GM12878 (cell line): Measurements from ENCODE around the gene UFSP2. TPM values are rescaled to one million over a fixed set of nuclear protein-coding genes. Genes with fewer than 3 reads are reported as not detected.

Experiments used
- ATAC-seq: fragments of 200-7000 bp; cut with Tn5 transposase; 3 replicates; pipeline ENCODE4 v1.9.1; 2020; ENCODE audit warnings: mild to moderate bottlenecking, moderate library complexity
- BruUV-seq: library from RNA; stranded (reverse); fragments of 400-500 nt; replicated peaks from 2 replicates; lab custom pipeline; 2021; lab: Mats Ljungman, UMichigan
- CTCF ChIA-PET: fragments of 300-600 bp; sonication (Branson Sonifier 250); formaldehyde crosslinking; extraction: SDS; loops from one replicate; lab custom pipeline; 2021; ENCODE audit warnings: inconsistent platforms; lab: Yijun Ruan, JAX
- POLR2A ChIA-PET: fragments of 350-600 bp; formaldehyde crosslinking; extraction: SDS; loops from one replicate; lab custom pipeline; 2021; ENCODE audit warnings: inconsistent platforms; lab: Charles Lee
- RAD21 ChIA-PET: fragments of 300-600 bp; sonication (Branson Sonifier 250); formaldehyde crosslinking; loops from one replicate; lab custom pipeline; 2023; ENCODE audit warnings: antibody characterized with exemption; ENCODE audit not compliant: unreplicated experiment; lab: Charles Lee
- SMC1A ChIA-PET: fragments of 300-600 bp; sonication (Branson Sonifier 250); formaldehyde crosslinking; loops from one replicate; lab custom pipeline; 2023; ENCODE audit not compliant: unreplicated experiment, uncharacterized antibody; lab: Charles Lee
- DNase-seq: peaks from one replicate; pipeline ENCODE4 v3.0.0-alpha.2; 2011; ENCODE audit warnings: low read depth, low spot score
- FAIRE-seq: peaks from 3 replicates; lab custom pipeline; 2011; peaks lifted over from hg19 to GRCh38; lab: Jason Lieb, UNC
- H2AFZ ChIP-seq: 2 replicates; pipeline ENCODE4 v1.6.0; 2011; ENCODE audit warnings: low read depth, low read length, control low read depth; ENCODE audit not compliant: control insufficient read depth
- H3K27ac ChIP-seq: 2 replicates; pipeline ENCODE4 v1.5.1; 2011; ENCODE audit warnings: control low read depth; ENCODE audit not compliant: control insufficient read depth, insufficient read depth
- H3K27me3 ChIP-seq, 2 experiments: replicated peaks in 1 of 2; 2 replicates each; pipeline versions ENCODE4 v1.6.0 to v1.6.1; 2011; ENCODE audit warnings: low read length in 1 of 2; ENCODE audit not compliant: control insufficient read depth in 2 of 2, insufficient read depth in 2 of 2
- H3K36me3 ChIP-seq, 2 experiments: 2 replicates each; pipeline ENCODE4 v1.5.1; 2011; ENCODE audit warnings: low read length in 1 of 2; ENCODE audit not compliant: control insufficient read depth in 2 of 2, insufficient read depth in 2 of 2
- H3K4me1 ChIP-seq: 2 replicates; pipeline ENCODE4 v1.6.1; 2011; ENCODE audit warnings: mild to moderate bottlenecking, low read length, moderate library complexity, mixed read lengths; ENCODE audit not compliant: control insufficient read depth, insufficient read depth
- H3K4me2 ChIP-seq: 2 replicates; pipeline ENCODE4 v1.6.0; 2011; ENCODE audit warnings: control low read depth; ENCODE audit not compliant: control insufficient read depth, insufficient read depth
- H3K4me3 ChIP-seq: fragments of 200-600 bp; sonication (generic); 2 replicates; pipeline ENCODE4 v1.5.1; 2016
- H3K79me2 ChIP-seq: 2 replicates; pipeline ENCODE4 v1.6.0; 2011; ENCODE audit warnings: low read length; ENCODE audit not compliant: control insufficient read depth, insufficient read depth
- H3K9ac ChIP-seq: 2 replicates; pipeline ENCODE4 v1.8.0; 2011; ENCODE audit warnings: low read length, control low read depth, mixed read lengths; ENCODE audit not compliant: control insufficient read depth, insufficient read depth
- H3K9me3 ChIP-seq: replicated peaks from 3 replicates; pipeline ENCODE4 v1.5.1; 2011; ENCODE audit warnings: mild to moderate bottlenecking, low read length; ENCODE audit not compliant: control insufficient read depth, insufficient read depth
- H4K20me1 ChIP-seq: 2 replicates; pipeline ENCODE4 v1.6.0; 2011; ENCODE audit not compliant: control insufficient read depth, insufficient read depth
- ASH2L ChIP-seq: fragments of 300-600, 200-600 bp; sonication (generic); IDR thresholded peaks from 2 replicates; pipeline ENCODE4 v1.6.1; 2017; ENCODE audit warnings: low read depth, mild to moderate bottlenecking, borderline replicate concordance
- ATF3 ChIP-seq: IDR thresholded peaks from 2 replicates; pipeline ENCODE4 v1.6.1; 2011; ENCODE audit warnings: low read depth, mild to moderate bottlenecking, low read length, moderate library complexity, borderline replicate concordance; ENCODE audit errors: extremely low read depth
- KLF5 ChIP-seq: fragments of 450-650 bp; IDR thresholded peaks from 2 replicates; pipeline ENCODE4 v1.6.1; 2014; ENCODE audit warnings: mild to moderate bottlenecking; ENCODE audit not compliant: partially characterized antibody
- MLLT1 ChIP-seq: fragments of 450-650 bp; IDR thresholded peaks from 2 replicates; pipeline ENCODE4 v1.6.1; 2016; ENCODE audit warnings: mild to moderate bottlenecking
- MYB ChIP-seq: fragments of 150-350 bp; IDR thresholded peaks from 2 replicates; pipeline ENCODE4 v1.6.1; 2014; ENCODE audit warnings: mild to moderate bottlenecking, low read depth, low read length, borderline replicate concordance
- NFXL1 ChIP-seq: fragments of 450-650 bp; IDR thresholded peaks from 2 replicates; pipeline ENCODE4 v1.6.1; 2017; ENCODE audit warnings: antibody characterized with exemption, mild to moderate bottlenecking, borderline replicate concordance
- PML ChIP-seq: IDR thresholded peaks from 2 replicates; pipeline ENCODE4 v1.6.1; 2012; ENCODE audit warnings: low read length, inconsistent platforms
- POLR2A ChIP-seq: IDR thresholded peaks from 2 replicates; pipeline ENCODE4 v1.6.1; 2011; ENCODE audit warnings: low read depth, mild to moderate bottlenecking, low read length
- POLR2AphosphoS2 ChIP-seq: IDR thresholded peaks from 2 replicates; pipeline ENCODE4 v1.6.1; 2011; ENCODE audit warnings: low read depth, mild to moderate bottlenecking, low read length, improper control_type of control experiment, moderate library complexity
- POLR2AphosphoS5 ChIP-seq: IDR thresholded peaks from 2 replicates; pipeline ENCODE4 v1.6.1; 2011; ENCODE audit warnings: mild to moderate bottlenecking, low read length, inconsistent platforms
- SPI1 ChIP-seq: IDR thresholded peaks from 2 replicates; pipeline ENCODE4 v1.6.1; 2011; ENCODE audit warnings: low read depth, mild to moderate bottlenecking, low read length, moderate library complexity, borderline replicate concordance; ENCODE audit not compliant: insufficient read depth
- TCF7 ChIP-seq: IDR thresholded peaks from 2 replicates; pipeline ENCODE4 v1.6.1; 2014; ENCODE audit warnings: antibody characterized with exemption, borderline replicate concordance
- WGBS: methylation state at CpG from one replicate; pipeline ENCODE4 v1.1.6; 2016; ENCODE audit warnings: low lambda C conversion rate; ENCODE audit not compliant: insufficient replicate concordance, insufficient coverage; ENCODE audit errors: missing lambda C conversion rate; 5-methylcytosine and 5-hydroxymethylcytosine counted together
- in situ Hi-C: fragments of 300-500 bp; cut with MboI; formaldehyde crosslinking; loops from 9 replicates; pipeline ENCODE4 v1.14.3; 2018; ENCODE audit warnings: mixed read lengths
- intact Hi-C: fragments of 100-400 bp; cut with micrococcal nuclease; formaldehyde crosslinking; loops from one replicate; pipeline ENCODE4 v1.14.2; 2022; ENCODE audit not compliant: unreplicated experiment
- polyA plus RNA-seq, 11 experiments: library from polyadenylated mRNA; depleted of rRNA in 4 of 11; unstranded in 6 of 11; stranded (reverse) in 5 of 11; fragments of >200 nt; fragmentation: Nextera tagmentation in 4 of 11; fragmentation: Illumina TruSeq in 1 of 11; extraction: Ambion mirVana in 4 of 11; extraction: Trizol in 1 of 11; gene quantifications; 1 replicate in 1 of 11; 2 replicates in 10 of 11; pipeline versions ENCODE4 v1.2.1 to v1.2.3, GENCODE V29; 2011 to 2016; ENCODE audit warnings: inconsistent platforms in 2 of 11, missing spikeins in 2 of 11, low read depth in 1 of 11
- total RNA-seq, 4 experiments: library from RNA; depleted of rRNA in 3 of 4; stranded (reverse); fragments of >200 nt in 3 of 4; fragmentation: Illumina TruSeq in 1 of 4; extraction: Trizol in 1 of 4; gene quantifications; 2 replicates each; pipeline versions ENCODE4 v1.2.1 to v1.2.3, GENCODE V29; 2013 to 2021

Gene UFSP2
- total and polyA plus RNA-seq, 10 of the 15 experiments (the other 5 are each of a cell fraction or from before 2014, with no cell fraction given) = 25.4 to 53.1 (median 37.7) TPM

GRCh38 chr4:185378264-185378663 is 47.5 kb downstream of the UFSP2 start:
- H3K79me2 ChIP-seq = no peaks in the 10 kb centered on the region
- DNase-seq = no peak
- no TSS peak for BruUV-seq
- no peak overlapping the region for H2AFZ ChIP-seq
- H4K20me1 ChIP-seq = no peaks in the 10 kb centered on the region
- in situ Hi-C loops (no loop called here), intact Hi-C loops (no loop called here)
- H3K4me3 ChIP-seq = no peak overlapping the region
- FAIRE-seq = no peak
- RAD21 ChIA-PET = no interaction called here
- POLR2A ChIA-PET = interaction anchor here (1.5 kb wide), 1 partner anchor 16 kb away, joined by 4 read pairs; no protein-coding TSS in a partner anchor
- ATAC-seq = no peak
- no peaks in the 10 kb centered on the region for H3K4me1 ChIP-seq
- peaks cover 0 to 15% of the 10 kb centered on the region in 2 experiments; a peak in 2 of 4 replicates for H3K36me3 ChIP-seq
- no peak overlapping the region for H3K9ac ChIP-seq
- H3K27ac ChIP-seq = no peak overlapping the region
- no peaks in the 10 kb centered on the region for H3K27me3 ChIP-seq
- CTCF ChIA-PET = interaction anchor here (1.2 kb wide), 1 partner anchor 15 kb away, joined by 3 read pairs; no protein-coding TSS in a partner anchor
- TF ChIP-seq POLR2AphosphoS5 (peak; percentile 42; the same call in 1 of the 2 replicates), TCF7 (no peak), POLR2A (0 out of 2 replicates have a peak, but pooled peaks have one; percentile 31), PML (no peak), KLF5 (no peak), POLR2AphosphoS2 (0 out of 2 replicates have a peak, but pooled peaks have one; percentile 23)
- TF ChIP-seq, all 136 proteins: peak for 3
- Histone ChIP-seq H3K9me3 (no peaks in the 10 kb centered on the region; the same call in 1 of the 3 replicates), H3K4me2 (no peak overlapping the region)
- WGBS = 91% methylated on average over 6 of the region's 6 CpGs
- SMC1A ChIA-PET = interaction anchor here (0.6 kb wide), 1 partner anchor 1688 kb away, joined by 4 read pairs; no protein-coding TSS in a partner anchor

GRCh38 chr4:185374573-185374972 is 51.2 kb downstream of the UFSP2 start:
- POLR2A ChIA-PET = no interaction called here
- ATAC-seq = no peak
- no peaks in the 10 kb centered on the region for H3K79me2 ChIP-seq
- no peak overlapping the region for H3K9ac ChIP-seq
- no peak overlapping the region for H3K4me2 ChIP-seq
- TF ChIP-seq MLLT1 (no peak), MYB (no peak), ATF3 (no peak), NFXL1 (no peak), ASH2L (no peak), SPI1 (no peak)
- TF ChIP-seq, all 136 proteins: peak for 0
- no peaks in the 10 kb centered on the region; the same call in 2 of the 3 replicates for H3K9me3 ChIP-seq
- no peak overlapping the region for H3K27ac ChIP-seq
- intact Hi-C loops (no loop called here), in situ Hi-C loops (no loop called here)
- H2AFZ ChIP-seq = no peak overlapping the region
- WGBS = 98% methylated on average over 6 of the region's 6 CpGs
- BruUV-seq = no TSS peak
- no peaks in the 10 kb centered on the region for H3K27me3 ChIP-seq
- H4K20me1 ChIP-seq = no peaks in the 10 kb centered on the region
- RAD21 ChIA-PET = no interaction called here
- no peak for FAIRE-seq
- H3K36me3 ChIP-seq = peaks cover 1 to 31% of the 10 kb centered on the region in 2 experiments; a peak in 3 of 4 replicates
- SMC1A ChIA-PET = interaction anchor here (1.0 to 1.6 kb wide), 4 partner anchors 12 to 78 kb away, joined by 3 read pairs; no protein-coding TSS in a partner anchor
- no peaks in the 10 kb centered on the region for H3K4me1 ChIP-seq
- CTCF ChIA-PET = no interaction called here
- no peak overlapping the region for H3K4me3 ChIP-seq
- DNase-seq = no peak
